AG09319 (cell line): ENCODE results near the gene TMTC2.

Source experiments
- DNase-seq: peaks from one replicate; pipeline ENCODE4 v3.0.0-alpha.2; 2010; ENCODE audit warnings: low read depth; ENCODE audit errors: extremely low read depth
- CTCF ChIP-seq: IDR thresholded peaks from 2 replicates; pipeline ENCODE4 v1.5.1; 2011; ENCODE audit warnings: low read depth, mild to moderate bottlenecking, inconsistent platforms, low read length, moderate library complexity

The TMTC2 gene

DNA sequence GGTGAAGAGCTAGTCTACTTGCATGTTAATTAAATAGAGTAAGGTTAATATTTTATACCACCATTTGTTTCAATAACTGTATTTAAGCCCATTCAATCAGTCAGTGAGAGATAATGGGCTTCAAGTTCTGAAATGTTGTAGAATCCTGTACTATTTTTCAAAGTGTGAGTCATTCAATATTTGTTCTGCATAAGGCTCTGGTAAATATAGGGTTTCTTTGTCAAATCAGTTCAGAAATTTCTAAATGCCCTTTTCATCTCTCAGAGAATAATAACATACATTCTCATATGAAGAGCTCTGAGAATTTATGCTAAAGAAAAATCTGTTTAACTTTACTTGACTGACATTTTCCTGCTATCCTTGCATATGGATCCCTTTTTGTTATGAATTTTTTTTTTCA is 493.3 kb downstream of the TMTC2 start:
- DNase-seq: no peak
- no peak for TF ChIP-seq CTCF

DNA sequence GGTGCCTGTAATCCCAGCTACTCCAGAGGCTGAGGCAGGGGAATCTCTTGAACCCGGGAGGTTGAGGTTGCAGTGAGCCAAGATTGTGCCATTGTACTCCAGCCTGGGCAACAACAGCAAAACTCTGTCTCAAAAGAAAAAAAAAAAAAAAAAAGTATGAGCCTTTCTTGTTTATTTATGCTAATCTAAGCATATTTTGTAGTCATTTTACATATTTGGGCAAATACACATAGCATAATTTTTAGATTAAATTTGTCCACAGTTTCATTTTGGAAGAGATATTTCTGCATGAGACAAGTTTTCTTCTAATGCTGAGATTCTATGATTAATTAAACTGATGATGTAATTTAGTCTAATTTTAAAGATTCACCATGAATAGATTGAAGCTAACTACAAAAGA is 494.4 kb downstream of the TMTC2 start:
- no peak for DNase-seq
- no peak for TF ChIP-seq CTCF

DNA sequence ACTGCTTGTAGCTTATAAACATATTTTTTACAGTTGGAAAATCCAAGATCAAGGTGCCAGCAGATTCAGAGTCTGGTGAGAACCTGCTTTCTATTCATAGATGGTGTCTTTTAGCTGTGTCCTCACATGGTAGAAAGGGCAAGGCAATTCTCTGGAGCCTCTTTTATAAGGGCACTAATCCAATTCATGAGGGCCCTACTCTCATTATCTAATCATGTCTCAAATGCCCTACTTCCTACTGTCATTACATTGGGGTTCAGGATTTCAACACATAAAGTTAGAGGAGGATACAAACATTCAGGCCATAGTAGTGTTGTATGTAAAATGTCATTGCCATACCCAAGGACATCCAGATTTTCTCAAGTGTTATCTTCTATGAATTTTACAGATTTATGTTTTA is 496.4 kb downstream of the TMTC2 start:
- no peak for DNase-seq
- no peak for TF ChIP-seq CTCF
